Ascending aorta (tissue), 2 donors: Measurements from ENCODE around the gene SLC25A38. TPM values are rescaled to one million over a fixed set of nuclear protein-coding genes. Genes with fewer than 3 reads are reported as not detected.

Source experiments
- DNase-seq, 2 donors: peaks; one replicate each; pipeline ENCODE4 v3.0.0-alpha.2; 2019; ENCODE audit warnings: low spot score in 2 of 2
- H3K27ac ChIP-seq, 2 donors: fragments of 200-600 bp; sonication (generic); one replicate each; pipeline ENCODE4 v1.5.1; 2016 to 2017; ENCODE audit warnings: mild to moderate bottlenecking in 1 of 2
- H3K27me3 ChIP-seq: fragments of 200-600 bp; sonication (generic); one replicate; pipeline ENCODE4 v1.5.1; 2017
- H3K36me3 ChIP-seq, 2 donors: fragments of 200-600 bp; sonication (generic); one replicate each; pipeline ENCODE4 v1.5.1; 2016
- H3K4me1 ChIP-seq, 2 donors: fragments of 200-600 bp; sonication (generic); one replicate each; pipeline ENCODE4 v1.5.1; 2016 to 2017; ENCODE audit warnings: mild to moderate bottlenecking in 1 of 2
- H3K4me3 ChIP-seq, 2 donors: fragments of 200-600 bp; sonication (generic); one replicate each; pipeline ENCODE4 v1.5.1; 2016 to 2017; ENCODE audit warnings: mild to moderate bottlenecking in 1 of 2
- H3K9me3 ChIP-seq, 2 donors: fragments of 200-600 bp; sonication (generic); one replicate each; pipeline ENCODE4 v1.5.1; 2016
- intact Hi-C: fragments of 100-400 bp; cut with DNase I; formaldehyde crosslinking; loops from one replicate; pipeline ENCODE4 v1.15.1; 2023
- total RNA-seq: library from RNA; depleted of rRNA; stranded (reverse); fragments of >200 nt; gene quantifications from one replicate; pipeline ENCODE4 v1.1.0, GENCODE V29; 2016
- TF ChIP-seq, protein P1 (sequence below), 3 experiments: fragments of 200-600 bp in 2 of 3; fragments of 450-650 bp in 1 of 3; sonication (generic) in 2 of 3; IDR thresholded peaks; one replicate each; pipeline ENCODE4 v1.5.1; 2016 to 2019; ENCODE audit warnings: antibody characterized with exemption in 3 of 3, mild to moderate bottlenecking in 1 of 3, moderate library complexity in 1 of 3

Gene SLC25A38, protein sequence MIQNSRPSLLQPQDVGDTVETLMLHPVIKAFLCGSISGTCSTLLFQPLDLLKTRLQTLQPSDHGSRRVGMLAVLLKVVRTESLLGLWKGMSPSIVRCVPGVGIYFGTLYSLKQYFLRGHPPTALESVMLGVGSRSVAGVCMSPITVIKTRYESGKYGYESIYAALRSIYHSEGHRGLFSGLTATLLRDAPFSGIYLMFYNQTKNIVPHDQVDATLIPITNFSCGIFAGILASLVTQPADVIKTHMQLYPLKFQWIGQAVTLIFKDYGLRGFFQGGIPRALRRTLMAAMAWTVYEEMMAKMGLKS
- 7.0 TPM for total RNA-seq

- Histone ChIP-seq H3K9me3 (no peaks in the 10 kb centered on the region), H3K27ac (peak within 1 kb of the TSS; percentile 92 to 97), H3K4me3 (peak within 1 kb of the TSS; percentile 60 to 70), H3K36me3 (no peaks in the 10 kb centered on the region), H3K27me3 (no peaks in the 10 kb centered on the region), H3K4me1 (peaks cover 0 to 16% of the 10 kb centered on the region in 2 donors)
- intact Hi-C loops, result loop anchor here (5.0 to 10.0 kb wide), 6 partner anchors 201 to 1072 kb away; partner anchors contain the start of genes GORASP1, RPL14, SCN11A and TTC21A
- TF ChIP-seq, protein P1, sequence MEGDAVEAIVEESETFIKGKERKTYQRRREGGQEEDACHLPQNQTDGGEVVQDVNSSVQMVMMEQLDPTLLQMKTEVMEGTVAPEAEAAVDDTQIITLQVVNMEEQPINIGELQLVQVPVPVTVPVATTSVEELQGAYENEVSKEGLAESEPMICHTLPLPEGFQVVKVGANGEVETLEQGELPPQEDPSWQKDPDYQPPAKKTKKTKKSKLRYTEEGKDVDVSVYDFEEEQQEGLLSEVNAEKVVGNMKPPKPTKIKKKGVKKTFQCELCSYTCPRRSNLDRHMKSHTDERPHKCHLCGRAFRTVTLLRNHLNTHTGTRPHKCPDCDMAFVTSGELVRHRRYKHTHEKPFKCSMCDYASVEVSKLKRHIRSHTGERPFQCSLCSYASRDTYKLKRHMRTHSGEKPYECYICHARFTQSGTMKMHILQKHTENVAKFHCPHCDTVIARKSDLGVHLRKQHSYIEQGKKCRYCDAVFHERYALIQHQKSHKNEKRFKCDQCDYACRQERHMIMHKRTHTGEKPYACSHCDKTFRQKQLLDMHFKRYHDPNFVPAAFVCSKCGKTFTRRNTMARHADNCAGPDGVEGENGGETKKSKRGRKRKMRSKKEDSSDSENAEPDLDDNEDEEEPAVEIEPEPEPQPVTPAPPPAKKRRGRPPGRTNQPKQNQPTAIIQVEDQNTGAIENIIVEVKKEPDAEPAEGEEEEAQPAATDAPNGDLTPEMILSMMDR (IDR thresholded peaks at IDR 0.05), result peak; percentile 17 to 42 (median 39)
- peak in 1 of 2 donors; percentile 89 for DNase-seq
Observed at GRCh38 chr3:39383045-39383880, at the start of gene SLC25A38. TSS of gene SLC25A38 (plus strand) at chr3:39383370. CDS start at chr3:39383725, 355 bp downstream.

DNA sequence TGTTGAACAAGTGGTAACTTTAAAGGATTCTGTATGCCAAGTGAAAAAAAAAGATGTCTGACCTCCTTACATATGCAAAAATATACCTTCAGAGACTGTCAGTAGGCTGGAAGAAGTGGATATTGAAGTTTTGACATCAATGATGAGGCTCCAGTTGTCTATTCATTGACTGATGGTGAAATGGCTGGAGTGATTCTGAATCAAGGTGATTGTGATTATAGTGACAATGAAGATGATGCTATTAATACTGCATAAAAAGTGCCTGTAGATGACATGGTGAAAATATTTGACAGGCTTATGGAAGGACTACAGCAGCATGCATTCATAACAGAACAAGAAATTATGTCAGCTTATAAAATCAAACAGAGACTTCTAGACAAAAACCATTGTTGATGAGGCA, 49.6 kb upstream of the SLC25A38 start:
- TF ChIP-seq, protein P1 (IDR thresholded peaks at IDR 0.05), result no peak
- no peak for DNase-seq
- Histone ChIP-seq H3K4me1 (no peaks in the 10 kb centered on the region), H3K27me3 (no peaks in the 10 kb centered on the region), H3K36me3 (no peaks in the 10 kb centered on the region), H3K9me3 (no peaks in the 10 kb centered on the region), H3K4me3 (no peak overlapping the region), H3K27ac (no peak overlapping the region)
- intact Hi-C loops, result no loop called here

- no peak overlapping the region for H3K4me3 ChIP-seq
- no peak overlapping the region for H3K27ac ChIP-seq
- H3K36me3 ChIP-seq, result no peaks in the 10 kb centered on the region
- H3K9me3 ChIP-seq, result no peaks in the 10 kb centered on the region
- no peaks in the 10 kb centered on the region for H3K27me3 ChIP-seq
- no peaks in the 10 kb centered on the region for H3K4me1 ChIP-seq
- no peak for DNase-seq
- intact Hi-C loops, result no loop called here
- TF ChIP-seq, protein P1 (IDR thresholded peaks at IDR 0.05), result no peak
Observed at GRCh38 chr3:39334205-39334604, 49.0 kb upstream of the SLC25A38 start.

- Histone ChIP-seq H3K36me3 (no peaks in the 10 kb centered on the region), H3K27ac (no peak overlapping the region), H3K4me3 (no peak overlapping the region), H3K27me3 (no peaks in the 10 kb centered on the region), H3K4me1 (no peaks in the 10 kb centered on the region), H3K9me3 (no peaks in the 10 kb centered on the region)
- DNase-seq, result no peak
- intact Hi-C loops, result no loop called here
- TF ChIP-seq, protein P1 (IDR thresholded peaks at IDR 0.05), result no peak
Observed at GRCh38 chr3:39338201-39338600, 45.0 kb upstream of the SLC25A38 start.

- H3K27ac ChIP-seq, result no peak overlapping the region
- intact Hi-C loops, result no loop called here
- H3K36me3 ChIP-seq, result no peaks in the 10 kb centered on the region
- TF ChIP-seq, protein P1 (IDR thresholded peaks at IDR 0.05), result no peak
- H3K9me3 ChIP-seq, result no peaks in the 10 kb centered on the region
- H3K4me1 ChIP-seq, result no peaks in the 10 kb centered on the region
- no peak overlapping the region for H3K4me3 ChIP-seq
- no peak for DNase-seq
- no peaks in the 10 kb centered on the region for H3K27me3 ChIP-seq
Observed at GRCh38 chr3:39339086-39339485, 44.1 kb upstream of the SLC25A38 start.
